HL-60 (cell line): Measurements from ENCODE around the gene GALNT12.
A peak's percentile ranks its signal among the peaks of the same experiment; 100 is the strongest.

Experiments
- DNase-seq, 2 experiments: peaks; one replicate each; pipeline ENCODE4 v3.0.0-alpha.2; 2010 to 2020; ENCODE audit warnings: low read depth in 1 of 2, low spot score in 1 of 2
- H3K27ac ChIP-seq: fragments of 250-450 bp; sonication (Bioruptor Pico); replicated peaks from 2 replicates; pipeline ENCODE4 v1.5.1; 2020; ENCODE audit warnings: mild to moderate bottlenecking, moderate library complexity
- H3K27me3 ChIP-seq: fragments of 250-450 bp; sonication (Bioruptor Pico); 2 replicates; pipeline ENCODE4 v1.5.1; 2021; ENCODE audit warnings: mild to moderate bottlenecking, moderate library complexity; ENCODE audit not compliant: insufficient read depth, poor library complexity, severe bottlenecking
- H3K4me3 ChIP-seq: replicated peaks from 2 replicates; pipeline ENCODE4 v1.5.1; 2011; ENCODE audit warnings: mild to moderate bottlenecking, control low read depth, low read length; ENCODE audit not compliant: insufficient read depth
- GABPA ChIP-seq: IDR thresholded peaks from 2 replicates; pipeline ENCODE4 v1.6.1; 2012; ENCODE audit warnings: low read depth
- POLR2AphosphoS5 ChIP-seq: IDR thresholded peaks from 2 replicates; pipeline ENCODE4 v1.6.1; 2012; ENCODE audit warnings: low read depth
- REST ChIP-seq: IDR thresholded peaks from 2 replicates; pipeline ENCODE4 v1.6.1; 2012; ENCODE audit warnings: low read depth; ENCODE audit not compliant: insufficient replicate concordance
- SPI1 ChIP-seq: IDR thresholded peaks from 2 replicates; pipeline ENCODE4 v1.6.1; 2012; ENCODE audit warnings: low read depth, mild to moderate bottlenecking, borderline replicate concordance
- TF ChIP-seq, protein P1 (sequence below): IDR thresholded peaks from one replicate; pipeline ENCODE4 v1.5.1; 2011; ENCODE audit warnings: low read length, control low read depth, inconsistent platforms; ENCODE audit not compliant: insufficient read depth

GALNT12 gene

GRCh38 chr9:98766586-98766985, 40.9 kb upstream of the GALNT12 start:
- Histone ChIP-seq H3K27me3 (no peaks in the 10 kb centered on the region), H3K4me3 (no peak overlapping the region), H3K27ac (no peak overlapping the region)
- DNase-seq: peak; percentile 61 to 68
- TF ChIP-seq POLR2AphosphoS5 (no peak), GABPA (no peak), SPI1 (no peak), REST (no peak)
- TF ChIP-seq, protein P1, sequence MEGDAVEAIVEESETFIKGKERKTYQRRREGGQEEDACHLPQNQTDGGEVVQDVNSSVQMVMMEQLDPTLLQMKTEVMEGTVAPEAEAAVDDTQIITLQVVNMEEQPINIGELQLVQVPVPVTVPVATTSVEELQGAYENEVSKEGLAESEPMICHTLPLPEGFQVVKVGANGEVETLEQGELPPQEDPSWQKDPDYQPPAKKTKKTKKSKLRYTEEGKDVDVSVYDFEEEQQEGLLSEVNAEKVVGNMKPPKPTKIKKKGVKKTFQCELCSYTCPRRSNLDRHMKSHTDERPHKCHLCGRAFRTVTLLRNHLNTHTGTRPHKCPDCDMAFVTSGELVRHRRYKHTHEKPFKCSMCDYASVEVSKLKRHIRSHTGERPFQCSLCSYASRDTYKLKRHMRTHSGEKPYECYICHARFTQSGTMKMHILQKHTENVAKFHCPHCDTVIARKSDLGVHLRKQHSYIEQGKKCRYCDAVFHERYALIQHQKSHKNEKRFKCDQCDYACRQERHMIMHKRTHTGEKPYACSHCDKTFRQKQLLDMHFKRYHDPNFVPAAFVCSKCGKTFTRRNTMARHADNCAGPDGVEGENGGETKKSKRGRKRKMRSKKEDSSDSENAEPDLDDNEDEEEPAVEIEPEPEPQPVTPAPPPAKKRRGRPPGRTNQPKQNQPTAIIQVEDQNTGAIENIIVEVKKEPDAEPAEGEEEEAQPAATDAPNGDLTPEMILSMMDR: no peak

GRCh38 chr9:98767196-98767595, 40.3 kb upstream of the GALNT12 start:
- H3K27me3 ChIP-seq: no peaks in the 10 kb centered on the region
- TF ChIP-seq, protein P1: no peak
- TF ChIP-seq GABPA (no peak), POLR2AphosphoS5 (no peak), SPI1 (no peak), REST (no peak)
- H3K4me3 ChIP-seq: no peak overlapping the region
- no peak overlapping the region for H3K27ac ChIP-seq
- no peak for DNase-seq

DNA sequence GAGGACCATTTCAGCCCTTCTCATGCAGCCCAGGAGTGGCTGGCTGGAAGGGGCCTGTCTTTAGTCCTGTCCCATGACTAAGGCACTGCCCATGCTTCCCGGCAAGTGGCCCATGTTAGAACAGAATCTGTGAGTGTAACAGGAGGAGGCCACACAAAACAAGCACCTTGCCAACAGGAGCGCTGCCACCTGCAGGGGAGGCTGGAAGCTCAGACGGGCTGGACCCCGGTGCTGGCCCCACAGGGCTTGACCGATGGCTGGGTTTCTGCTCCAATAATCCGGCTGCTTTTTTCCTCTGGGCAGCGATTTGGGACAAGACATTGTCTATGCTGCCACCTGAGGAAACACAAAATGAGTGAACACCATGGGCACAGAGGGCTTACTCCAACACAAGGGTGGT, 39.6 kb upstream of the GALNT12 start:
- no peaks in the 10 kb centered on the region for H3K27me3 ChIP-seq
- no peak overlapping the region for H3K4me3 ChIP-seq
- H3K27ac ChIP-seq: no peak overlapping the region
- TF ChIP-seq GABPA: no peak
- no peak for TF ChIP-seq POLR2AphosphoS5
- TF ChIP-seq SPI1: no peak
- no peak for TF ChIP-seq REST
- TF ChIP-seq, protein P1: no peak
- no peak for DNase-seq
